WI38 (cell line): ENCODE results near the gene ABR.

ENCODE experiments used
- H3K4me3 ChIP-seq: 2 replicates; pipeline ENCODE4 v1.5.1; 2011; ENCODE audit warnings: low read depth, mild to moderate bottlenecking, control low read depth, low read length
- TF ChIP-seq, protein P1 (sequence below): IDR thresholded peaks from 2 replicates; pipeline ENCODE4 v1.5.1; 2012; ENCODE audit warnings: low read depth, mild to moderate bottlenecking, control low read depth, low read length

Gene ABR

GRCh38 chr17:1033503-1033902 lies 146.3 kb downstream of the ABR start:
- TF ChIP-seq, protein P1, sequence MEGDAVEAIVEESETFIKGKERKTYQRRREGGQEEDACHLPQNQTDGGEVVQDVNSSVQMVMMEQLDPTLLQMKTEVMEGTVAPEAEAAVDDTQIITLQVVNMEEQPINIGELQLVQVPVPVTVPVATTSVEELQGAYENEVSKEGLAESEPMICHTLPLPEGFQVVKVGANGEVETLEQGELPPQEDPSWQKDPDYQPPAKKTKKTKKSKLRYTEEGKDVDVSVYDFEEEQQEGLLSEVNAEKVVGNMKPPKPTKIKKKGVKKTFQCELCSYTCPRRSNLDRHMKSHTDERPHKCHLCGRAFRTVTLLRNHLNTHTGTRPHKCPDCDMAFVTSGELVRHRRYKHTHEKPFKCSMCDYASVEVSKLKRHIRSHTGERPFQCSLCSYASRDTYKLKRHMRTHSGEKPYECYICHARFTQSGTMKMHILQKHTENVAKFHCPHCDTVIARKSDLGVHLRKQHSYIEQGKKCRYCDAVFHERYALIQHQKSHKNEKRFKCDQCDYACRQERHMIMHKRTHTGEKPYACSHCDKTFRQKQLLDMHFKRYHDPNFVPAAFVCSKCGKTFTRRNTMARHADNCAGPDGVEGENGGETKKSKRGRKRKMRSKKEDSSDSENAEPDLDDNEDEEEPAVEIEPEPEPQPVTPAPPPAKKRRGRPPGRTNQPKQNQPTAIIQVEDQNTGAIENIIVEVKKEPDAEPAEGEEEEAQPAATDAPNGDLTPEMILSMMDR = no peak
- no peak overlapping the region for H3K4me3 ChIP-seq

GRCh38 chr17:1032391-1032790 lies 147.4 kb downstream of the ABR start:
- TF ChIP-seq, protein P1 = no peak

DNA sequence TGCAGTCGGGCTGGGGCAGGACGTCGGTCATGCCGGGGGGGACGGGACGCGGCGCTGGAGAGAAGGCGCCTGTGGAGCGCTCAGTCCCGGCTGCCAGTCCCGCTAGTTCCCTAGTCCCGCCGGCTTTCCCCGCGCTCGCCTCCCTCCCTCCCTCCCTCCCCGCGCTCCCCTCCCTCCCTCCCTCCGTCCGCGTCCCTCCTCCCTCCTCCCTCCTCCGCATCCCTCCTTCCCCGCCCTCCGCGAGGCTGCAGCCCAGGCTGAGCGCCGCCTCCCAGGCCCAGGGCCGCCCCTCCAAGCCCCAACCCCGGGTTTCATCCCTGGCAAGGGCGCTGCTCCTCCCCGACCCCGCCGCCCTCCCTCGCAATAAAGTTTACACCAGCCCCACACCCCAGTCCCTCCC lies 148.1 kb downstream of the ABR start:
- H3K4me3 ChIP-seq = no peak overlapping the region
- TF ChIP-seq, protein P1 = no peak

More at GRCh38 chr17:1032391-1032790, 147.4 kb downstream of the ABR start:
- H3K4me3 ChIP-seq = no peak overlapping the region

DNA sequence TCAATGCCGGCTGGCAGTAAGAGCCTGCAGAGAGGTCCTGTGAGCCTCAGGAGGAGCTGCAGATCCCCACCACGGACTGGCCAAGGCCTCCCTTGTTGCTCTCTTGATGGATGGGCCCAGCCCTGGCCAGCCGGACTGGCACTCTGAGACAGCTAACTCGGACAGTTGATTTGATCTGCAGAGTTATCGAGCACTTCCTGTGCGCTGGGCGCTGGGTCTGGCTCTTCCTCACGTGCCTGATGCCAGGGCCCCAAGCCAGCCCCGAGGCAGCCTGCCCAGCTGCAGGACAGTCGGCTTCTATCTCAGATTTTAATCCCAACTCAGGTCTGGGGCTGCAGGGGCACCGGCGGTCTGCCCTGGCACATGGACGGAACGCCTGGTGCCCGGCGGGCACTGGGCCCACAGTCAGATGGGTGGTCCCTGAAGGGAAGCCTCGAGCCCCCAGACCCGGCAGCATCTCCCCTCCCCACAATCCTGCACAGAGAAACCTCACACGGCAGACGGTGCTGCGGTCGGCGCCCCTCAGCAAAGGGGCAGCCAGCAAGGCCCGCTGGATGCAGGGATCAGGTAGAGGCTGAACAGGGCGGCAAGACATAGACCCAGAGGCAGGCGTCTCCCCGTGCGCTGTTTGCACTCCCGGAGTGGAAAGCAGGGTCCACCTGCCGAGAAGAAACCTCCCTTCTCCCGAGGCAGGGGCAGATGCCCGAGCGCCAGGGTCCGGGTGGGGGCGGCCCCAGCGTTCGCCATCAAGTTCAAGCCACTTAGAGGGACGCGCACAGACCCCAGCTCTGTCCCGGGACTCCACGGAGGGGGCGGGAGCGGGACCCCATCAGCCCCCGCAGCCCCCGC lies 148.9 kb downstream of the ABR start:
- no peak overlapping the region for H3K4me3 ChIP-seq
- TF ChIP-seq, protein P1 = no peak

GRCh38 chr17:1029922-1030644 lies 149.7 kb downstream of the ABR start:
- TF ChIP-seq, protein P1 = no peak
- H3K4me3 ChIP-seq = no peak overlapping the region

DNA sequence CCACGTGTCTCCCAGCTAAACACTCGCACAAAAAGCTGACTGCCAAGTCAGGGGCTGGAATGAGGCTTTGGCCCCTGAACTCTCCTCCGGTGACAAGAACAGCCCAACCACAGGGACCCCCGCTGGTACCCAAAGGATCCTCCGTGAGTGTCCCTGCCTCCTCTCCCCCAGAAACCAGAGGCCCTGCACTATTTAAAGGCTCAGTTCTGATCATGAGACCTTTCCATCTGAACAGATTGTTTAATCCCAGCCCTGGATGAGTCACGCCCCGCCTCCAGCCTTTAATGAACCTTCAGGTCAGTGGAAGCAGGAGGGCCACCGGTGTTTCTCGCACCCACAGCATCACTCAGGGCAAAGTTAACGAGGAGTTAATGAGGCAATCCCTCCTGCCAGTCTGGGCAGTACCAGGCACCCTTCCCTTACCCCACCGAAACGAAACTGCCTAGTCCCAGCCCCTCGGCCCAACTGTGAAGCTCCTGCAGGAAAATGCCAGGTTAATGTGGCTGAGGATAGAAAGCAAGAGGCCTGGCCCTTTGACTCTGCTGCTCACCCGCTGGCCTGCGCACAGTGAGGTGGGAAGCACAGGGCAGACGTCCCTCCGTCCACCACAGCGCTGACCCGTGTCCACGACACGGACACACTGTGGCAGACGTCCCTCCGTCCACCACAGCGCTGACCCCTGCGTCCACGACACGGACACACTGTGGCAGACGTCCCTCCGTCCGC lies 150.4 kb downstream of the ABR start:
- TF ChIP-seq, protein P1 = no peak

More for the DNA sequence above, 150.4 kb downstream of the ABR start:
- no peak overlapping the region for H3K4me3 ChIP-seq
